Activated CD8-positive, alpha-beta memory T cell treated with anti-CD3 and anti-CD28 coated beads, Interleukin-2, amount 10 ng/mL, durations not matched to agents 7 days and 5 days (primary cell): ENCODE measurements around the gene GINS3. TPM values are rescaled to one million over a fixed set of nuclear protein-coding genes. Genes with fewer than 3 reads are reported as not detected.

Source experiments
- ATAC-seq: fragments of 150-1000 bp; cut with Tn5 transposase; one replicate; pipeline ENCODE4 v1.10.0; 2021; ENCODE audit warnings: moderate library complexity
- CTCF ChIA-PET: fragments of 350-600 bp; sonication (Branson Sonifier 250); formaldehyde crosslinking; loops from one replicate; lab custom pipeline; 2021; ENCODE audit warnings: antibody characterized with exemption; lab: Charles Lee
- DNase-seq: peaks from one replicate; pipeline ENCODE4 v3.0.0-alpha.2; 2020
- H3K27ac Mint-ChIP-seq: one replicate; pipeline ENCODE4 v1.8.0; 2021; ENCODE audit warnings: mild to moderate bottlenecking, mixed read lengths
- H3K27me3 Mint-ChIP-seq: one replicate; pipeline ENCODE4 v1.8.0; 2021; ENCODE audit warnings: mixed read lengths
- H3K36me3 Mint-ChIP-seq: one replicate; pipeline ENCODE4 v1.8.0; 2021; ENCODE audit warnings: mild to moderate bottlenecking, mixed read lengths
- H3K4me1 Mint-ChIP-seq: one replicate; pipeline ENCODE4 v1.8.0; 2021; ENCODE audit warnings: mixed read lengths
- H3K4me3 Mint-ChIP-seq: one replicate; pipeline ENCODE4 v1.8.0; 2021; ENCODE audit warnings: mild to moderate bottlenecking, moderate library complexity, mixed read lengths
- H3K9me3 Mint-ChIP-seq: one replicate; pipeline ENCODE4 v1.8.0; 2022; ENCODE audit warnings: low read depth, mixed read lengths
- total RNA-seq, 2 experiments: library from RNA; stranded (reverse); gene quantifications; one replicate each; pipeline ENCODE4 v1.2.3, GENCODE V29; 2021

GINS3 gene
- total RNA-seq, result 10 to 100 TPM; 15.6 to 19.2 TPM

DNA sequence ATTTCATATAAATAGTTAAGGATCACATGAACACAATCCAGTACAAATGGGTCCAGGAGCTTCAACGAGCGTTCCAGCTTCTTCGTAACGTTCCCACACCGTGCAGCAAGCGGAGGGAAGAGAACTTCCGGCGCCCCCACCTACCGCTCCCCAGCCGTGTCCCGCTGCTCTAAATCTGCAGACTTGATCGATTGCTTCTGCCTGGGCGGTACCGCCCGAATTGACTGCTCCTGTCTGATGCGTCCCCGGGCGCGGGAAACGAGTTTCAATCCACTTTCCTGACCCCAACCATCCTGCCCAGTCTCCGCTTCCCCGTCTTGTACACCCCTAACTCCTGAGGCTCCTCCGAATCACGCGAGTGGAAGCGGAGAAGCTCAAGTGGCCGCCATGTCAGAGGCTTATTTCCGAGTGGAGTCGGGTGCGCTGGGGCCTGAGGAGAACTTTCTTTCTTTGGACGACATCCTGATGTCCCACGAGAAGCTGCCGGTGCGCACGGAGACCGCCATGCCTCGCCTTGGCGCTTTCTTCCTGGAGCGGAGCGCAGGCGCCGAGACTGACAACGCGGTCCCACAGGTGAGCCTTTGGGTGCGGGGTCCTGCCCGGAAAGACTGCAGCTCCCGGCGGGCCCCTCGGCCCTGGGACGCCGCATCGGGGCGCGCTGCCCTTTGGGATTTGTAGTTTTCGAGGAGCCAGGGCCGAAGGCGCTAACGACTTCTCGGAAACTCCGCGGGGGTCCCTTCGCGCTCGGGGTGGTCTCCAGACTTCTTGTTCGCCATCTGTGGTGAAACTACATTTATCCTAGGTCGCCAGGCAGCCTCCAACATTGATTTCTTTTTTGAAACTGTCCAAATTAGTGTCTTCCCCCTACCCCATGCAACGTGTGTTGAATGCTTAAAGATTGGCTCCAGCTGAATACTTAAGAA, at the start of gene GINS3:
Gene GINS3 (plus strand): TSS at position 257 of the 923 bp plus-strand sequence. CDS start 131 bp downstream, at position 388.
- peak within 1 kb of the TSS; percentile 100 for H3K4me3 Mint-ChIP-seq
- no peaks in the 10 kb centered on the region for H3K9me3 Mint-ChIP-seq
- peaks cover 4% of the 10 kb centered on the region for H3K27me3 Mint-ChIP-seq
- DNase-seq (peak; percentile 92), ATAC-seq (peak; percentile 97)
- CTCF ChIA-PET, result interaction anchor here (0.6 to 2.1 kb wide), 11 partner anchors 15 to 394 kb away, joined by 3 to 15 read pairs (median 4); no protein-coding TSS in a partner anchor
- H3K27ac Mint-ChIP-seq, result peak within 1 kb of the TSS; percentile 100
- H3K4me1 Mint-ChIP-seq, result peaks cover 21% of the 10 kb centered on the region
- H3K36me3 Mint-ChIP-seq, result peaks cover 12% of the 10 kb centered on the region

DNA sequence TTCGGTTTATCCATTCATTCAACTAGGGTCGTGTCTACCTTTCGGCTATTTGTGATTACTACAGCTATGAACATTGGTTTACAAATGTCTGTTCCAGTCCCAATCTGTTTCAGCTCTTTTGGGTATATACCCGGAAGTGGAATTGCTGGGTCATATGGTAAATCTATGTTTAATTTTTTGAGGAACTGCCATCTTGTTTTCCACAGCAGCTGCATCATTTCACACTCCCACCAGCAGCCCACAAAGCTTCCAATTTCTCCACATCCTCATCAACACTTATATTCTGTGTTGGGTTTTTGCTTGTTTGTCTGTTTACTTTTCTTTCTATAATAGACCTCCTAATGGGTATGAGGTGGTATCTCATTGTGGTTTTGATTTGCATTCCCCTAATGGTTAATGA, 48.7 kb upstream of the GINS3 start:
- peaks cover 40% of the 10 kb centered on the region for H3K27me3 Mint-ChIP-seq
- no peak overlapping the region for H3K27ac Mint-ChIP-seq
- DNase-seq (no peak), ATAC-seq (no peak)
- H3K36me3 Mint-ChIP-seq, result no peaks in the 10 kb centered on the region
- H3K4me3 Mint-ChIP-seq, result no peak overlapping the region
- H3K4me1 Mint-ChIP-seq, result peaks cover 4% of the 10 kb centered on the region
- CTCF ChIA-PET, result interaction anchor here (2.5 kb wide), 1 partner anchor 144 kb away, joined by 9 read pairs; no protein-coding TSS in a partner anchor
- H3K9me3 Mint-ChIP-seq, result no peaks in the 10 kb centered on the region

DNA sequence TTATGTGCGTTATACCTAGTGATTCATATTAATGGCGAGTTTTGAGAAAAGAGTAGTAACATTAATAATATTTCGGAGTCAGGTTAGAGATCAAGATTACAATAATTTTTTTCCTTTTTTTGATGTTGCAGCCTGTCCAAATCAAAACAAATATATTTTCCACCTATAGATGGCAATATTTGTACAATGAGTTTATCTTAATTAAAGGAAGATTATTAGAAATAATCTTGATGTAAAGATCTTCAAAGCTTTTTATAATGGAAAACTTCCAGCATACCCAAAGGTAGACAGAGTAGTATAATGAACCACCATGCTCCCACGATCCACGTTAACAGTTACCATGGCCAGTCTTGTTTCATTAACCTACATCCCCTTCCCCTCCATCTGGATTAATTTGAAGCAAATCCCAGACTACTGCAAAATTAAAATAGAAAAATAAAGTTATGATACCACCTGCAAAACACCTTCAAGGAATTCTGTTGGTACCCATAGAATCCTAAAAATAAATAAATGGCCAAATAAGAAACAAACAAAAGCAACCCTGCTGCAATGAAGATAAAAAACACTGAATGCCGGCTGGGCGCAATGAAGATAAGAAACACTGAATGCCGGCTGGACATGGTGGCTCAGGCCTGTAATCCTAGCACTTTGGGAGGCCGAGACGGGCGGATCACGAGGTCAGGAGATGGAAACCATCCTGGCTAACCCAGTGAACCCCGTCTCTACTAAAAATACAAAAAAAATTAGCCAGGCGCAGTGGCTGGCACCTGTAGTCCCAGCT, 46.5 kb upstream of the GINS3 start:
- no peak overlapping the region for H3K27ac Mint-ChIP-seq
- peaks cover 4% of the 10 kb centered on the region for H3K4me1 Mint-ChIP-seq
- CTCF ChIA-PET, result interaction anchor here (0.8 to 1.7 kb wide), 2 partner anchors 9 to 142 kb away, joined by 3 to 5 read pairs; no protein-coding TSS in a partner anchor
- H3K4me3 Mint-ChIP-seq, result no peak overlapping the region
- H3K27me3 Mint-ChIP-seq, result peaks cover 61% of the 10 kb centered on the region
- no peaks in the 10 kb centered on the region for H3K9me3 Mint-ChIP-seq
- ATAC-seq, result no peak
- H3K36me3 Mint-ChIP-seq, result no peaks in the 10 kb centered on the region
- DNase-seq, result no peak

DNA sequence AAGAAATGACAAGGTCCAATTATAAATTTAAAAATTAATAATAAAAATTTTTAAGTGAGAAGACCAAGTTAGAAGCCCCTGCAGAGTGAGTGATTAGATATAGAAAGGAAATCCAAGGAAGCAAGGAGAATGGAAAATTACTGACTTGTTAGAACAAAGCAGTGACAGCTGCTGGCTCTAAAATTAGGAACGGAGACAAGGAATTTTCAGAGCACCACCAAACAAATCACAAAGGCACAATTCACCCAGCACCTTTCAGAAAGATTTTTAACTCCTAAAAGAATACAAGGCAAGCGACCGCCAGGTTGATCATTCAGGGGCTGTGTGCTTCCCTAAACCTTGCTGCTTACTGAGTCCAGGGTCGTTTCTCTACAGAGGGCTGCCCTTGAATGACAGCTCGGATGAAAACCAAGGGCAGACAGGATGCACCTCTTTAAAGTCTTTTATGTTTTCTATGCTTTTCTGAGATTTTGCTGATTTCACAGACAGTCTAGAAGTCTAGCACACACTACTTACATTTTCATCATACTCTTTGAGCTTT, 45.4 kb upstream of the GINS3 start:
- H3K36me3 Mint-ChIP-seq, result no peaks in the 10 kb centered on the region
- H3K4me1 Mint-ChIP-seq, result peaks cover 4% of the 10 kb centered on the region
- peaks cover 68% of the 10 kb centered on the region for H3K27me3 Mint-ChIP-seq
- no peaks in the 10 kb centered on the region for H3K9me3 Mint-ChIP-seq
- H3K4me3 Mint-ChIP-seq, result no peak overlapping the region
- DNase-seq, result no peak
- CTCF ChIA-PET, result interaction anchor here (1.2 to 1.9 kb wide), 2 partner anchors 10 to 15 kb away, joined by 3 to 10 read pairs; no protein-coding TSS in a partner anchor
- H3K27ac Mint-ChIP-seq, result no peak overlapping the region
- no peak for ATAC-seq

DNA sequence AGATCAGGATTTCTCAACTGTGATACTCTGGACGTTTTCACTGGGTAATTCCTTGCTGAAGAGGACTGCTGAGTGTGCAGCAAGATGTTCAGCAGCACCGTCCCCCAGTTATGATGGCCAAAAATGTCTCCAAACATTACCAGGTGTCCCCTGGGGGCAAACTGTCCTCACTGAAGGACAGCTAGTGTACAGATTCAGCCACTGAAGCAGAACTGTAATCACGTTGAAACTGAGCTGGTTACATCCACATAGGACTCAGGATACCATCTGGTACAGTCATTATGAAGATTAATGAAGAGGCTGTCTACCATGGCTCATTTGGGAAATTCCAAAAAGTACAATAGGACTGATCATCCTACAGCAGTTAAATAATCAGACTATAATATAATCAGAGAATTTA, 43.3 kb upstream of the GINS3 start:
- Mint-ChIP-seq H3K36me3 (no peaks in the 10 kb centered on the region), H3K27ac (no peak overlapping the region), H3K27me3 (peaks cover 67% of the 10 kb centered on the region), H3K9me3 (peaks cover 2% of the 10 kb centered on the region), H3K4me3 (no peak overlapping the region), H3K4me1 (peaks cover 4% of the 10 kb centered on the region)
- DNase-seq (no peak), ATAC-seq (no peak)
- CTCF ChIA-PET, result interaction anchor here (1.2 kb wide), 2 partner anchors 12 to 138 kb away, joined by 3 to 6 read pairs; no protein-coding TSS in a partner anchor

DNA sequence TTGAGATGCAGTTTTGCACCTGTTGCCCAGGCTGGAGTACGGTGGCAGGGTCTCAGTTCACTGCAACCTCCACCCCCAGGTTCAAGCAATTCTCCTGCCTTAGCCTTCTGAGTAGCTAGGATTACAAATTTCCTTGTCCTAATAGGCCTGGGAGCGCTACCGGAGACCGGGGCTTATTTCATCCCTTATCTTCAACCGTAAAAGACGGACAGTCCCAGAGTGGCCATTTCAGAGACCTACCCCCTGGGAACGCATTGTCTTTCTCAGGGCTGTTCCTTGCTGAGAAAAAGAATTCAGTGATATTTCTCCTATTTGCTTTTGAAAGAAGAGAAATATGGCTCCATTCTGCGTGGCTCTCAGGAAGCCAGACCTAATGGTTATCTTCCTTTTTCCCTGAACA, 39.6 kb upstream of the GINS3 start:
- H3K27ac Mint-ChIP-seq, result no peak overlapping the region
- ATAC-seq (no peak), DNase-seq (no peak)
- CTCF ChIA-PET, result no interaction called here
- no peaks in the 10 kb centered on the region for H3K4me1 Mint-ChIP-seq
- peaks cover 3% of the 10 kb centered on the region for H3K9me3 Mint-ChIP-seq
- H3K4me3 Mint-ChIP-seq, result no peak overlapping the region
- H3K27me3 Mint-ChIP-seq, result peaks cover 62% of the 10 kb centered on the region
- H3K36me3 Mint-ChIP-seq, result no peaks in the 10 kb centered on the region

DNA sequence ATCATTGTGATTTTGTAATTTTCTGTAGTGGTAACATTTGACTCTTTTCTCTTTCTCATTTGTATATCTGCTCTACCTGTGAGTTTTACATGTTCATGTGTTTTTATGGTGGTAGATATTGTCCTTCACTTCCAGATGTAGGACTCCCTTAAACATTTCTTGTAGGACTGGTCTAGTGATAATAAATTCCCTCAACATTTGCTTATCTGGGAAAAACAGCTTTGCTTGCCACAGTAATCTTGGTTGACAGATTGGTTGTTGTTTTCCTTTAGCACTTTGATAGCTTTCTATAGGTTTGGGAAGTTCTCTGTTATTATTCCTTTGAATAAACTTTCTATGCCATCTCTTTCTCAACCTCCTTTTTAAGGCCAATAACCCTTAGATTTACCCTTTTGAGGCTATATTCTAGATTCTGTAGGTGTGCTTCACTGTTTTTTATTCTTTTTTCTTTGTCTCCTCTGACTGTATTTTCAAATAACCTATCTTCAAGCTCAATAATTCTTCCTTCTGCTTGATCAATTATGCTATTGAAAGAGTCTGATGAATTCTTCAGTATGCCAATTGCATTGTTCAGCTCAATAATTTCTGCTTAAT, 32.1 kb upstream of the GINS3 start:
- Mint-ChIP-seq H3K9me3 (peaks cover 7% of the 10 kb centered on the region), H3K4me1 (no peaks in the 10 kb centered on the region), H3K27me3 (peaks cover 34% of the 10 kb centered on the region), H3K27ac (no peak overlapping the region), H3K4me3 (no peak overlapping the region), H3K36me3 (peaks cover 4% of the 10 kb centered on the region)
- DNase-seq (no peak), ATAC-seq (no peak)
- CTCF ChIA-PET, result interaction anchor here (0.9 to 1.2 kb wide), 2 partner anchors 9 to 24 kb away, joined by 3 to 4 read pairs; no protein-coding TSS in a partner anchor

DNA sequence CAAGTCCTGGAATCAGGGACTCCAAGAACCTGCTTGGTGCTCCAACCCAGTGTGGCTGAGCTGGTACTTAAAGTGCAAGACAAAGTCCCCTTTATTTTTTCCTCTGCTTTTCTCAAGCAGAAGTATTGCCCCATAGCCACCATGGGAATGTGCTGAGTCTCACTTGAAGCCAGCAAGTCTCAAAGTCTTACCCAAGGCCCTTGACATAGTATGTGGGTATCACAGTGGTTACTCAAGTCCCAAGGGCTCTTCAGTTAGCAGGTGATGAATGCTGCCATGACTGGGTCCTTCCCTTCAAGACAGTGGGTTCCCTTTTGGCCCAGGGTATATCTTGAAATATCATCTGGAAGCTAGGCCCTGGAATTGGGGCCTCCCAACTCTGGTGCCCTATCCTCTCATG, 30.5 kb upstream of the GINS3 start:
- Mint-ChIP-seq H3K27me3 (peaks cover 26% of the 10 kb centered on the region), H3K27ac (no peak overlapping the region), H3K9me3 (peaks cover 7% of the 10 kb centered on the region), H3K4me1 (no peaks in the 10 kb centered on the region), H3K4me3 (no peak overlapping the region), H3K36me3 (peaks cover 4% of the 10 kb centered on the region)
- ATAC-seq (no peak), DNase-seq (no peak)
- CTCF ChIA-PET, result interaction anchor here (1.0 kb wide), 1 partner anchor 14 kb away, joined by 3 read pairs; no protein-coding TSS in a partner anchor

DNA sequence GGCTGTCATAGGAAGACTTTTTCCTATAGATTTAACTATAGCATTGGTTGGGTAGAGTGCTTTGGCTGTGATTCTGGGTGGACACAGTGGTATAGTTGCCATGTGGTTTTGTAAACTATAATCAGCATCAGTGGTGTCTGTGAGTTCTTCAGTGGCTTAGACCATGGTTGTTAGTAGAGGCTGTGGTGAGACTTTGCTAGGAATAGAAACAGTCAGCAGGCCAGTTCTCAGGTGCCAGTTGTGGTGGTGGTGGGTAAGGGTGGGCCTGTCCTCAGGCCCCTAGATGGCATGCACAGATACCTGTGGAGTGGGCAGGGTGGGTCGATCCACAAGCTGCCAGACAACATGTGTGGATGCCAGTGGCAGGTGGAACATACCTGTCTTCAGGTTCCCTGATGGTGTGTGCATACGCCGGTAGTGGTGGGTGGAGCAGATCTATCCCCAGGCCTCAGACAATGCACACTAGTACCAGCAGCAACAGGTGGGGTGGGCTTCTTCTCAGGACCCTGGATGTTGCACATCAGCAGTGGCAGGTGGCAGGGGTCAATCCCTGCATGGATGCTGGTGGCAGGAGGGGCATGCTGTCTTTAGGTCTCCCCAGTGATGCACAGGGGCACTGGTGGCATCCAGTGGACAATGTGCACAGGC, 28.4 kb upstream of the GINS3 start:
- ATAC-seq, result no peak
- Mint-ChIP-seq H3K4me3 (no peak overlapping the region), H3K4me1 (no peaks in the 10 kb centered on the region), H3K9me3 (peaks cover 6% of the 10 kb centered on the region), H3K27ac (no peak overlapping the region), H3K27me3 (peaks cover 31% of the 10 kb centered on the region), H3K36me3 (peaks cover 4% of the 10 kb centered on the region)
- CTCF ChIA-PET, result no interaction called here
- no peak for DNase-seq

DNA sequence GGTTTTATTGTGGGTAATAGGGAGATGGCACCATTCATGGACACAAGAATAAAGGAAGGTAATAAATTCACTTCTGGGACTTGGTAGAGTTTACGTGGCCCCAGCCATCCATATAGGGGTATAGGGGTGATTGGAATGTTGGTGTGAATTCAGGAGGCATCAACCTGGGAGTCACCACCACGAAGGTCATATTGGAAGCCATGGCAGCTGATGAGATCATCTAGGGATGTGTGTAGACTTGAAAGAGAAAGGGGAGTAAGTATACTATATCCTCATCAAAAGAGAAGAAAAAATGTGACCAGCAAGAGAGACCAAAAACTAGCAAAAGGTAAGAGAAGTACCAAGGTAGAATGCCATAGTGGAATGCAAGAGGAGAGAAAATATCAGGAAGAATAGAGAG, 26.6 kb upstream of the GINS3 start:
- CTCF ChIA-PET, result no interaction called here
- no peak for ATAC-seq
- H3K27me3 Mint-ChIP-seq, result peaks cover 36% of the 10 kb centered on the region
- DNase-seq, result no peak
- H3K36me3 Mint-ChIP-seq, result no peaks in the 10 kb centered on the region
- H3K9me3 Mint-ChIP-seq, result no peaks in the 10 kb centered on the region
- no peak overlapping the region for H3K27ac Mint-ChIP-seq
- H3K4me3 Mint-ChIP-seq, result no peak overlapping the region
- no peaks in the 10 kb centered on the region for H3K4me1 Mint-ChIP-seq

DNA sequence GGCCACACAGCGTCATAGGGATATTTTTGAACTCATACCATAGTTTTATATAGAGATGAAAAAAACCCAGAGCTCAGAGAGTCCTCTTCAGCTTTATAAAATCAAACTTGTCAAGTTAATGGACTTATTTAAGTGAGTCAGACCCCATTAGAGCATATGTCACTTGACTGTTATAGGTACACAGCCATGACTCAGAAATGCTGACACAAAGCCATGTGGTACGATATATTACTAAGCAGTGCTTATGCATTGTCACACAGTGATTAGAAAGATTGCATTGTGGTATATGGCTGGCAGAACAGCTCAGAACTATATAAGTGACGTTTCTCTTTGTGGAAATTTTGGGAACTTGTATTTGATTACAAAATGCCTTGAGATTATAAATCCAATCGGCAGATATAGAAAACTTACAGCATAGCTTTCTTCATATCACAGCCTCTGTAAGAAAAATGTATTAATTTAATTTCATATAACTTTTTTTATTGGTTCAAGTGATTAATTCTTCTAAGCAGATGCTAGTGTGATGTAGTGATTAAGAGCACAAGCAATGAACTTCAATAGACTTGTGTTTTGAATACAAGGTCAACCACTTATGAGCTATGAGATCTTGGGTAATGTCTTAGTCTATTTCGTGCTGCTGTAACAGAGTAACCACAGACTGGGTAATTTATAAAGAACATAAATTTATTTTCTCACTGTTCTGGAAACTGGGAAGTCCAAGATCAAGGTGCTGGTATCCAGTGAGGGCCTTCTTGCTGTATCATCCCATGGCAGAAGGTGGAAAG, 25.8 kb upstream of the GINS3 start:
- ATAC-seq, result peak; percentile 60
- Mint-ChIP-seq H3K27me3 (peaks cover 36% of the 10 kb centered on the region), H3K9me3 (no peaks in the 10 kb centered on the region), H3K4me3 (no peak overlapping the region), H3K27ac (no peak overlapping the region), H3K36me3 (no peaks in the 10 kb centered on the region), H3K4me1 (no peaks in the 10 kb centered on the region)
- no peak for DNase-seq
- CTCF ChIA-PET, result no interaction called here

DNA sequence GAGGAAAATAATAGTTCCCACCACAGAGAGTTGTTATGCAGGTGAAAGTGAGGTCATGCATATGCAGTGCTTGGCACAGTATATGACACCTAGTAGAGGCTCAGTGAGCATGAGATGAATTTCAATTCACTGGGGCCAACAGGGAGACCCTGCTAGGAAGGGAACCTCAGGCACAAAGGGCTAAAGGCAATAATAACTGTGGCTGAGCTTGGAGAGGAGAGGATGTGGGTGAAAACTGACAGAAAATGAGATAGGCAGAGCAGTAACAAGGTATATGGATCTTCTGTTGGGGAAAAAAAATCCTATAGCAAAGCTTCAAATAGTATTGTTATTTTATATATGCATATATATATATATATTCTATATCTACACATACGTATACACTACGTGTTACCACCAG, 25.0 kb upstream of the GINS3 start:
- CTCF ChIA-PET, result no interaction called here

More for the DNA sequence above, 25.0 kb upstream of the GINS3 start:
- no peaks in the 10 kb centered on the region for H3K36me3 Mint-ChIP-seq
- no peaks in the 10 kb centered on the region for H3K9me3 Mint-ChIP-seq
- no peaks in the 10 kb centered on the region for H3K4me1 Mint-ChIP-seq
- peaks cover 42% of the 10 kb centered on the region for H3K27me3 Mint-ChIP-seq
- no peak for ATAC-seq
- no peak for DNase-seq
- H3K4me3 Mint-ChIP-seq, result no peak overlapping the region
- no peak overlapping the region for H3K27ac Mint-ChIP-seq
